Measurements from ENCODE around the gene CHD6.

CHD6 gene, protein sequence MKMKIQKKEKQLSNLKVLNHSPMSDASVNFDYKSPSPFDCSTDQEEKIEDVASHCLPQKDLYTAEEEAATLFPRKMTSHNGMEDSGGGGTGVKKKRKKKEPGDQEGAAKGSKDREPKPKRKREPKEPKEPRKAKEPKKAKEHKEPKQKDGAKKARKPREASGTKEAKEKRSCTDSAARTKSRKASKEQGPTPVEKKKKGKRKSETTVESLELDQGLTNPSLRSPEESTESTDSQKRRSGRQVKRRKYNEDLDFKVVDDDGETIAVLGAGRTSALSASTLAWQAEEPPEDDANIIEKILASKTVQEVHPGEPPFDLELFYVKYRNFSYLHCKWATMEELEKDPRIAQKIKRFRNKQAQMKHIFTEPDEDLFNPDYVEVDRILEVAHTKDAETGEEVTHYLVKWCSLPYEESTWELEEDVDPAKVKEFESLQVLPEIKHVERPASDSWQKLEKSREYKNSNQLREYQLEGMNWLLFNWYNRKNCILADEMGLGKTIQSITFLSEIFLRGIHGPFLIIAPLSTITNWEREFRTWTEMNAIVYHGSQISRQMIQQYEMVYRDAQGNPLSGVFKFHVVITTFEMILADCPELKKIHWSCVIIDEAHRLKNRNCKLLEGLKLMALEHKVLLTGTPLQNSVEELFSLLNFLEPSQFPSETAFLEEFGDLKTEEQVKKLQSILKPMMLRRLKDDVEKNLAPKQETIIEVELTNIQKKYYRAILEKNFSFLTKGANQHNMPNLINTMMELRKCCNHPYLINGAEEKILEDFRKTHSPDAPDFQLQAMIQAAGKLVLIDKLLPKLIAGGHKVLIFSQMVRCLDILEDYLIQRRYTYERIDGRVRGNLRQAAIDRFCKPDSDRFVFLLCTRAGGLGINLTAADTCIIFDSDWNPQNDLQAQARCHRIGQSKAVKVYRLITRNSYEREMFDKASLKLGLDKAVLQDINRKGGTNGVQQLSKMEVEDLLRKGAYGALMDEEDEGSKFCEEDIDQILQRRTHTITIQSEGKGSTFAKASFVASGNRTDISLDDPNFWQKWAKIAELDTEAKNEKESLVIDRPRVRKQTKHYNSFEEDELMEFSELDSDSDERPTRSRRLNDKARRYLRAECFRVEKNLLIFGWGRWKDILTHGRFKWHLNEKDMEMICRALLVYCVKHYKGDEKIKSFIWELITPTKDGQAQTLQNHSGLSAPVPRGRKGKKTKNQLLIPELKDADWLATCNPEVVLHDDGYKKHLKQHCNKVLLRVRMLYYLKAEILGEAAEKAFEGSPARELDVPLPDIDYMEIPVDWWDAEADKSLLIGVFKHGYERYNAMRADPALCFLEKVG (N-terminal part only)

DNA sequence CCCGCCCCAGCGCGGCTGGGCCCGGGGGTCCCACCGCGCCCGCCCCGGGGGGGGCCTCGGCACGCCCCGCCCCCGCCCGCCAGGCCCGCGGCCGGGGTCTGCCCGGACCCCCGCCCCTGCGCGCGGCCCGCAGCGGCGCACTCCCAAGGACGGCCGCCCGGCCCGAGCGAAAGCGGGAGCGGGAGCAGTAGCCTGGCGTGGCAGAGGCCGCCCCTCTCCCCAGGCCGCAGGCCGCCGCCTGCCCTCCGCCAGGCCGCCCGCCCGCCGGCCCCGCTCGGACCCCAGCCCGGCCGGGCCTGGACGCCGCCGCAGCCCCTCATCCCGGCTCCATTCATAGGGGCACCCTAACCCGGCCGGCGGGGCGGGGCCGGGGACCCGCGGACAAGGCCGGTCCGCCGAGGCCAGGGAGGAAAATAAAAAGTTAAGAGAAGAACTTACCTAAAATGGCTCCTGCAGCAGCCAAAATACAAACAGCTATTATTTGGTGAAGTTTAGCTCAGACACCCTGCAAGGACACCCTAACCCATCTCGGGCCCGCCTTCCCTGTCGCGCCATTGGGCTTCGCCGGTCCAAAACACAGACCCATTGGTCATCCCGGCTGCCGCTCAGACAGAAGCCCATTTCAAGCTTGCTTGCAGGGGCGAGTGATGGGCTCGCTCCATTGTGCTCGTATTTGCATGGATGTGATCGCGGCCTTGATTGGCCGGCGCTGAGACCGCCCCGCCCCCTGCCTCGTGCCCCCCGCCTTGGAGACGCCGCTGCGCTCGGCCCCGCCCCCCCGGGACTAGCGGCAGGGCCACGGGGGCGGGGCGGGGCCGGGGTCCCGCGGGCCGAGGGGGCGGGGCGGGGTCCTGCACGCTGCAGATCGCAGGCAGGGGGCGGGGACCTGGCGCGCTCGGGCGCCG lies at the start of gene CHD6:
CHD6 (minus strand) TSS at position 476 of the 905 bp plus-strand sequence. CDS start 67,040 bp downstream, outside the sequence.
- DNase-seq, result peak; percentile 97

DNA sequence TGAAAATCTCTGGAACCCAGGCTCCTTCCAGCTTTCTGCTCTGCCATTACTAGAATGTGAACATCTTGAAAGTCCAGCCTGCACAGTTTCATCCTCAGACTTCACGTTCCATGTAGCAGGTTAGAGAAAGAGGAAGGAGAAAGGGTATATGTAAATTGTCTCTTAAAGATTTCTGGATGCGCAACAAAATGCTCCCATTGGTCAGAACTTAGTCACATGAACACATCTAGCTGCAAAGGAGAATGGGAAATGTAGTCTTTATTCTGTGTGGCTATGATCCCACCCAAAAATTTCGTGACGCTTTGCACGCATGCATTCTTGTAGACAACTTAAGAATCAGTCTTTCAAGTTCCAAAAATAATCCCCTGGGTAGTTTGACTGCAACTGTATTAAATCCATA lies 46.4 kb upstream of the CHD6 start:
- DNase-seq, result no peak

DNA sequence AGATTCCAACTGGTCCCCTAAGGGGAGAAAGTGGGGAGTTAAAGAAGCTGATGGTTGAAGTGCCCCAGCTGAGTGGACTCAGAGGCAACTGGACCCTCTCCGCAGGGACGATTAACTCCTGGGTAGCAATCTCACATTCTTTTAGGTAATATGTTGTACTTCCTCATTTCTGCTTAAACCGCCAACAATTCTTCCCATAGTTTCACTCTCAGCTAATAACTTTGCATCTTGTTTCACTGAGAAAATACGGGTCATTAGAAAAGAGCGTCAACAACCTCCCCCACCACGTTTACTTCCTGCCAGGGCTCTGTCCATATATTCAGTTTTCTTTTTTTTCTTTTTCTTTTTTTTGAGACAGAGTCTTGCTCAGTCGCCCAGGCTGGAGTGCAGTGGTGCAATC lies 39.5 kb upstream of the CHD6 start:
- no peak for DNase-seq

DNA sequence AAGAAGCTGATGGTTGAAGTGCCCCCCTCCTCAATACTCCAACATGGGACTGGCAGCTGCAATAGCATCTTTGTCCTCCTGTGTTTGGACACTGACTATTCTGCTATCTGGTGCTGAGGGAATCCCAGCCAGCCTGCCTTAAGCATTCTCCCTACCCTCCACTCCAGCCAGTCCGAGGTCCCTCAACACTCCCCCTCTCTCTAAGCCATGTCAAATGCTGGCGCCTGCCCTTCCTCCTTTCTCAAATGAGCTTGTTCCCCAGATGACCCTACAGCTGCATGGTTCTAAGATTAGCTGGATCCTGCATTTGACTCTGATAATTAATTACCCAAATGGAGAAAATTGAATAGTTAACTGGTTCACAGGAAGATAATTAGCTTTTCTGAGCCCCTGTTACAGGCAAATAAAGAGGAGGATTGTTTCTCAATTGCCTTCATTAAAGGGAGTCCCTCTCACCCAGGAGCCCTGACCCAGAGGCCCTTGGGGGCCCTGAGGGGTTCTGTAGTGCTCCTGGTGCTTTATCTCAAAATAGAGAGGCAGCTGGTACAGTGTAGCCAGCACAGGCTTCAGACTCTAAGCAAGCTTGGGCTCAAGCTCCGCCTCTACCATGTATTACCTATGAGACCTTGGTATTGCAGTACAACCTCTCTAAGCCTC lies 37.9 kb upstream of the CHD6 start:
- no peak for DNase-seq

DNA sequence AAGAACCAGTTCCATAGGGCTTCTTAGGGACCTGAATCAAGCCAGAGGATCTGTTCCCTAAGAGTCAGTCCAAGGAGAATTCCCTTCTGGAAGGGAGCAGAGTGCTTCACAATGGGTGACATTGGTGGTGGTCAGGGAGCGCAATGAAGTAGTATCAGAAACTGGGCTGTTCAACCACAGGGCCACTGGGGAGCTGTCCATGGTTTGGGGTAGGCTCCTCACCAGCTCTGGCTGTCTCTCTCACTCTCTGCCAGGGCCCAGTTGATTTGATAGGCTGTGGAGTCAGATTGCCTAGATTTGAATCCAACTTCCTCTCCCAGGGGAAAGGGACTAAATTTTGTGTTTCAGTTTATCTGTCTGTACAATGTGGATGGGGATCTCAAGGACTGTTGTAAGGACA lies 36.7 kb upstream of the CHD6 start:
- no peak for DNase-seq

DNA sequence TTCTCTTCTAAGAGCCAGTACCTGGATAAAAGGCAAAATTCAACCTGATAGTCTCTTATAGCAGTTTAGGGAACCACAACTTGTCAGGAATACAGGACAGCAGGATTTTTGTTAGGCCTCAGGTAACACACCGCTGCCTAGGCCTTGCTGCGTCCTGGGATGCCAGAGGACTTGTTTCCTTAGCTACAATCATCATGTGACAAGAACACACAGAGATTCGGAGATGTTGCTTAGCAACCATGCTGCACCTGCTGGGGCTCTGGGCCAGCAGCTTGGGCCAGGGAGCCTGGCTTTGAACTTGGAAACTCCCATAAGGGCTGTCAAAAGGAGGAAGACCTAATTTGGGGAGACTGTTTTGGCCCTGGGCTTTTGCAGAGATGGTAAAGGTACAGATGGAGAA lies 36.1 kb upstream of the CHD6 start:
- DNase-seq, result no peak

DNA sequence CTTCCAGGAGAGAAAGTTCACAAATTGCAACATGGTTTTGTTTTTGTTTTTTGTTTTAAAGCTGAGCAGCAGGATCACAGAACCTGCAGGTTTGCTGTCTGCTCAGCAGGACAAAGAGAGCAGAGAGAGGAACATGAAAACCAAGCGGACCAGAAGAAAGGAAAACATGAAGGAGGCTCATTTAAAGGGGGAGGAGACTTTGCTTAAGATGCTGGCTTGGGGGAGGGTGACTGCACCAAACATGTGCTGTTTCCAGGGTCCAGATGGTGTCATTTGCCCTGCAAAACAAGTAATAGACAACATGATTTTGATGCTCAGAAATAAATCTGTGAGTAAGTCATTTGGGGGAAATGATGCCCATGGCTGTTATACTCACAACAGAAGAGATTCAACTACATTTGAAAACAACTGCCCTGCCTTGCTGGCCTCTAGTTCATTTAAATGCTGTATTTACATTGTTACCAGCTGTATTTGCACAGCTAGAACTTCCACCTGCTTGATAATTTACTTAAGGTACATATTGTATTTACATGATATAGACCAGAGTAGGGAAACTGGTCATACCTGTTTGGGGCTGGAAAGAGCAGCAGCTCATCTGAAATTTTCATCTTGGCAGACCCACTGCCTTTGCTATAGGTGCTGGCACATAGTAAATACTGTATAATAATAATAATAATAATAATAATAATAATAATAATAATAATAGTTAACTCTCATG lies 32.2 kb upstream of the CHD6 start:
- no peak for DNase-seq

DNA sequence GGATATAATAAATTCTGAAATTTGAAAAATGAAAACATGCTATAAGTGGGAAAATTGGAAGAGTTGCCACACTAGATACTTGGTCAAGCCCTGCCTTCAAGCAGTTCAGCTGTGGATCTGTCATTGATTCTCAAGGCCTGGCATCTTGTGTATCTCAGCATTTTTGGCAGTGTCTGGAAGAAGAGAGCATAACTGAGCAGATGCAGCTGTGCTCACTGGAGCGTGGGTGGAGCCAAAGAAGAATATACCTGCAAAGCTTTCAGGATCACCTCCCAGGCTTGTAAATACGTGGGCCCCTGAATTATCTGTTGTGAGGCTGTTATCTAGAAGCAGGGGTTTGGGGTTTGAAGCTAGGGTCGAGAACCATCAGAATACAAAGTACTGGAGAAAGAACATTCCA lies 31.3 kb upstream of the CHD6 start:
- no peak for DNase-seq

DNA sequence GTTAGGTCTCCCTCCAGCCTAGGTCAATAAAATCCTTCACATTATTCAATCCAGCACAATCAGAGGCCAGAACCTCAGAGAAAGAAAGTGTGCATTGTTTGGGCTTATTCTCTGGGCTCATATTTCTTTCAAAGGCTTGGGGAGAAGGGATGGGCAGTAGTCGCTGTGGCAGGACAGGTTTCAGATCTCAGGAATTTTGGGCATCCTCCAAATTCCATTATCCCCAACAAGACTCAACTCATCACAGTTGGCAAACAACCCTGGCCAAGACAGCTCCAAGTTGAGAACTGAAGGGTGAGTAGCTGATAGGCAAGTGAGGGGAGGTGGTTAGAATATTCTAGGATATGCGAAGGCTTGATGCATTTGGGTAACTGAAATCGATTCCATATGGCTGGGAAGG lies 27.2 kb upstream of the CHD6 start:
- no peak for DNase-seq

DNA sequence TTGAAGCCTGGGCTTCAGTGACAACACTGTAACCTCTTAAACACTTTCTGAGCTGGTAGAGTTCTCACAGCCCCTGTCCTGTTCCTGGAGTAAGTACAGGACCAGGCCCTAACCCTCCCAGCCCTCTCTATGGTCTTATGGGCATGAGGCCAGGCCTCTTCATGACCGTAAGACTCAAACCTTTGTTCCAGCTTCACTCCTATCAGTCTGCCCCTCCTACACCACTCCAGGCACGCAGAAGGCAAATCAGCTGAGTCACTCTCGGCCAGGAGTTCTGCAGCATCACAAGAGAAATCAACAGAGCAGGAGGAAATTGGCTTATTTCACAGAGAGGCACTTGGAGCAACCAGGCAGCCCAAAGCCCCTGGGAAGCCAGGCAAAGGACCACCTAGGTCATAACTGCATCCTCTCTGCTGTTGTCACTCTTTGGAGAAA lies 25.3 kb upstream of the CHD6 start:
- DNase-seq, result no peak

DNA sequence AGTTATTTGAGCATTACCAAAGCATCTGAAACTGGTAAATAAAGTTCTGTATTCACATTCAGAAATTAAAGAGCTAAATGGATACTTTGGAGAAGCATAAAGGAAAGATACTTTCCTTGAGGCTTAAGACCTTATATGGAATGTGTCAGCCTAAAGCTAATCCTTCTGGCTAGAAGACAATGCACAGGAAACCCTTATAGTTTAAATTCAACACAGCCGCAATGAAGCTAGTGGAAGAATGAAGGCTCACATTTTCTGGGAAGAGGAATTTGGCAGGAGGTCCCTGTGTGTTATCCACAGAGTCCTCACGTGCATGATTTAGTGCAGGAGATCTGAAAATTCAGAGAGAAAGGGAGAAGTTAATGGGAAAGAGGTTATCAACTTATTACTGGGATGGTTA lies 21.5 kb upstream of the CHD6 start:
- DNase-seq, result no peak

DNA sequence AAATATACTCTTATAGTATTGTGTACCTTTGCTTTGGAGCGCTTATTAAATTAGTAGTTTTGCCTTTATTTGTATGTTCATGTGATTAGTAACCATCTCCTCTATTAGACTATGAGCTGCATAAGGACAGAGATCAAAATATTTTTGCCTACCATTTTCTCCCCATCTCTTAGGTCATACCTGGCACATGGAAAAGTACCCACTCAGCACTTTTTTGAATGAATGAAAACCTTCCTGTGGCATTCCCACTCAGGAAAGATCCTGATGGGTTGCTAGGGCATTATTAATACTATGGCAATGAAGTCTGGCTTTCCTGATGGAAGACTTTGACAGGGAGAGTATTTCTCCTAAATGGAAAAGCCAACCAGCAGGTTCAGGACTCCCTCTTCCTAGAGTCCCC lies 20.3 kb upstream of the CHD6 start:
- no peak for DNase-seq

DNA sequence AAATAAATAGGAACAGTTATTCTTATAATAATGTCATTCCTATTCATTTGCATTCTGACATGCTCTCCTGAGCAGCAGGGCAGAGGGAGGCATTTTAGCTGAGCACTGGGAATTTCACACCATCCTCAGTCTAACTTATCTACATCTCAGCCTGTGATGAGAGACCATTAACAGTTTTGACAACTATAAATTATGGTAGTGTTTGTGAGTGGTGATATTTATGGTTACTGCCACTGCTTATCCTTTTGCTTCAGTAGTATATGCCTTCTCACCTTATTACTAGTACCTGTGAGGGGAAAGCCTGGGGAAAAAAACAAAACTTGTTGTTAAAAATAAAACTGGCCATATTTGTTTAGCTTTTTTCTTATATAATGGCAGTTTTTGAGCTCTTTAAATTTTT lies 17.0 kb upstream of the CHD6 start:
- DNase-seq, result no peak

DNA sequence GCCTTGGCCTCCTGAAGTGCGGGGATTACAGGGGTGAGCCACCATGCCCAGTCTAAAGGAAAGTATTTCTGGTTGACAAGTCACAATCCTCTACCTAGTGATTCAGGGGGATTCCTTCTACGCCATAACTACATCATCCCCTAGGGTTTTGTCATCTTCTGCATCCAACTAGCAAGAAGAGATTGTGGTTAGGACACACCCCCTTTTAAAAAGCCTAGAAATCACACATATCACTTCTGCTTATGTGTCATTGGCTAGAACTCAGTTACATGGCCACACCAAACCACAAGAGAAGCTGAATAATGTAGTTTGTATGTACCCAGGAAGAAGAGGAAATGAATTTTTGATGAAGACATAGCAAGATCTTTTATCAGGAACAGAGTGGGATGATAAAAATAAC lies 14.7 kb upstream of the CHD6 start:
- no peak for DNase-seq

DNA sequence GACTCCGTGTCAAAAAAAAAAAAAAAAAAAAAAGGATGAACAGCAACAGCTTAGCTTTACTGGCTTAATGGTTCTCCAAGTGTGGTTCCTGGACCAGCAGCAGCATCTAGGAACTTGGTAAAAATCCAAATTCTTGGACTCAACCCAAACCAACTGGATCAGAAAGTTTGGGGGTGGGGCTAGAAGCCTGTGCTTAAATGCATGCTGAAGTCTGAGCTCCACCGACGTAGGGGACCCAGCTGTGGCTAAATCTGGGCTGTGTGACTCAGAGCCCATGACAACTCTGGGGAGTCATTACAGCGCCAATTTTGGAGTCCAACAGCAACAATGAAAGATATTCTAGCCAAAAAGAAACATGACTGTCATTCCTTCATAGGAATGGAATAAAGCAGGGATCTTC lies 13.6 kb upstream of the CHD6 start:
- no peak for DNase-seq

DNA sequence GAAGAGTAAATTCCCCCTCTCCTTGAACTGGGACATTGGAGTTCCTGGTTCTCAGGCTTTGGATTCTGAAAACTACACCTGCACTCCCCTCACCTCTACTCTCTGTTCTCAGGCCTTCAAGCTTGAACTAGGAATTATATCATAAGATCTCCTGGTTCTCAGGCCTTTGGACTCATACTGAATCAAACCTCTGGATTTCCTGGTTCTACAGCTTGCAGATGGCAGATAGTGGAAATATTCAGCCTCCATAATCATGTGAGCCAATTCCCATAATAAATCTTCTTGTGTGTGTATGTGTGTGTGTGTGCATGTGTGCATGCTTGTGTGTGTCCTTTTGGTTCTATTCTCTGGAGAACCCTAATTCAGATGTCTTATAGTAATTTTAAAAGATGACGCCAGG lies 12.7 kb upstream of the CHD6 start:
- DNase-seq, result no peak

DNA sequence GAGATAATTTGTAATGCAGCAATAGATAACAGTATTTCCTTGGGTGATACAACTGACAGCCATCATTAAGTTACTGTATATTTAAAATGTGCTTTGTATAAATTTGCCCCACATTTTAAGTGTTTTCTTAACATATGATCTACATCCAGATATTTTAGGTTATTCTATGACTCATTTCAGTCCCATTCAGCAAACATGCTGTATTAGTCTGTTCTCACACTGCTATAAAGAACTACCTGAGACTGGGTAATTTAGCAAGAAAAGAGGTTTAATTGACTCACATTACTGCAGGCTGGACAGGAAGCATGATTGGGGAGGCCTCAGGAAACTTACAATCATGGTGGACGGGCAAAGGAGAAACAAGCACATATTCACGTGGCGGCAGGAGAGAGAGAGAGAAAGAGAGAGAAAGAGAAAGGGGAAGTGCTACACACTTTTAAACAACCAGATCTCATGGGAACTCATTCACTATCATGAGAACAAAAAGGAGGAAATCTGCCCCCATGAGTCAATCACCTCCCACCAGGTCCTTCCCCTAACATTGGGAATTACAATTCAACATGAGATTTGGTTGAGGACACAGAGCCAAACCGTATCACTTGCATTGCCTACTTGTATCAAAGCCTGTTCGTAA lies 9.6 kb upstream of the CHD6 start:
- DNase-seq, result no peak

DNA sequence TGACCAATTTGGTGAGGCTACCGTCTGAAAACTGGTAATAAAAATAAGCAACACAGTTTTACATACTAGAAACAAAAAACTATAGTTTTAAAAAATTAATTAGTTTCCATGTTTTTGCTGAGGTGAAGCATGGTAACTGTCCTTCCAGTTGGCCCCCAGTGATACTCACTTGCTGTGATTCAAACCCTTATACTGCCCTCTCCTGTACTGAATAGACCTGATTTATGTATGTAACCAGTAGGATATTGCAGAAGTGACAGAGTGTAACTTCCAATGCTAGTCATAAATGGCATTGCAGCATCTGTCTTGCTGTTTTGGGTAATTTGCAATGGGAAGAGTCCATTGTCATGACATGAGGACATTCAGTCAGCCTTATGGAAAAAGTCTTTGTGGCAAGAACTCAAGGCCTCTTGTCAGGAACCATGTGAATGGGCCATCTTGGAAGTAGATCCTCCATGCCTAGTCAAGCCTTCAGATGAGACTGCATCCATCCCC lies 8.9 kb upstream of the CHD6 start:
- DNase-seq, result no peak

DNA sequence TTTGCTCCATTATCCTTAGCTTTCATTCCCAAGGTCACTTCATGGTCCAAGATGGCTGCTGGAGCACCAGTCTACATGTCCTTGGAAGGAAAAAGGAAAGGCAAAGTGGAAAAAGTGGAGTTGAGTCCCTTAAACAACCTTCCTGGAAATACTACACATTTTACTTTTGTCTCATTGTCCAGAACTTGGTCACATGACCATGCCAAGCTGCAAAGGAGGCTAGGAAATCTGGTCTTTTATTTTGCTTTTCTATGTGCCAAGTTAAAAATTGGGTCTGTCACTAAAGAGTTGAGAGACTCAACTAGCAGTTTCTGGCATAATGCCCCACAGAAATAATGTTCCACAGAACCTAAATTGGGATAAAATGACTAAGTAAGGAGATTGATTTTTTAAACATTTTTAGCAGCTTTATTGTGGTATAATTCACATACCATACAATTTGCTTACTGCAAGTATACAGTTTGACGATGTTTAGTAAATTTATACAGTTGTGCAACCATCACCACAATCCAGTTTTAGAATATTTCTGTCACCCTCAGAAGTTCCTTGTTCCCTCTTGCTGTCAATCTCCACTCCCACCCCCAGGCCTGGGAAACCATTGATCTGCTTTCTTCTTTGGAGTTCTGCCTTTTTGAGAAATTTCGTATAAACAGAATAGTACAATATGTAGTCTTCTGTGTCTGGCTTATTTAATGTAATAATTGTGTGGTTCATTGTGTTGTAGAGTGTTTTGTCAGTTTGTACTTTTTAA lies 5.6 kb upstream of the CHD6 start:
- no peak for DNase-seq

All from activated CD8-positive, alpha-beta memory T cell treated with anti-CD3 and anti-CD28 coated beads, Interleukin-2, amount 50 U/mL, for 48 hours (primary cell).